ENCODE results near the gene SLC66A1.

SLC66A1 gene

GRCh38 chr1:19365721-19366120, 53.6 kb downstream of the SLC66A1 start:
- no peak for DNase-seq

- DNase-seq = no peak
These were observed 54.7 kb downstream of the SLC66A1 start for GRCh38 chr1:19366599-19367536.

- DNase-seq = no peak
These were observed 55.5 kb downstream of the SLC66A1 start for GRCh38 chr1:19367584-19368041.

GRCh38 chr1:19368050-19368449, 55.9 kb downstream of the SLC66A1 start:
- no peak for DNase-seq

- no peak for DNase-seq
These were observed 56.8 kb downstream of the SLC66A1 start for GRCh38 chr1:19368964-19369363.

- no peak for DNase-seq
These were observed 57.4 kb downstream of the SLC66A1 start for GRCh38 chr1:19369396-19370090.

- DNase-seq = no peak
These were observed 58.5 kb downstream of the SLC66A1 start for GRCh38 chr1:19370453-19371170.

GRCh38 chr1:19371226-19372135, 59.4 kb downstream of the SLC66A1 start:
- DNase-seq = no peak

GRCh38 chr1:19372136-19372514, 60.0 kb downstream of the SLC66A1 start:
- DNase-seq = no peak

- no peak for DNase-seq
These were observed 60.5 kb downstream of the SLC66A1 start for GRCh38 chr1:19372602-19373001.

- no peak for DNase-seq
These were observed 61.3 kb downstream of the SLC66A1 start for GRCh38 chr1:19373211-19374082.

- no peak for DNase-seq
These were observed 62.1 kb downstream of the SLC66A1 start for GRCh38 chr1:19374083-19374801.

- DNase-seq = no peak
These were observed 62.8 kb downstream of the SLC66A1 start for GRCh38 chr1:19374926-19375325.

GRCh38 chr1:19375631-19376400, 63.7 kb downstream of the SLC66A1 start:
- no peak for DNase-seq

GRCh38 chr1:19376428-19377372, 64.6 kb downstream of the SLC66A1 start:
- DNase-seq = no peak

GRCh38 chr1:19377812-19378718, 65.9 kb downstream of the SLC66A1 start:
- no peak for DNase-seq

Measured in central memory CD4-positive, alpha-beta T cell (primary cell).